ENCODE results near the gene ADD3. TPM values are rescaled to one million over a fixed set of nuclear protein-coding genes. Genes with fewer than 3 reads are reported as not detected.
A peak's percentile ranks its signal among the peaks of the same experiment; 100 is the strongest.
"Not testable (repeated sequence)": the region's sequence is repeated elsewhere in the genome, so short reads cannot be mapped to it uniquely, and the experiment has no call there.

The ADD3 gene
- total RNA-seq, 6 experiments from 2014 or later = 11.7 to 71.3 (median 16.2) TPM

DNA sequence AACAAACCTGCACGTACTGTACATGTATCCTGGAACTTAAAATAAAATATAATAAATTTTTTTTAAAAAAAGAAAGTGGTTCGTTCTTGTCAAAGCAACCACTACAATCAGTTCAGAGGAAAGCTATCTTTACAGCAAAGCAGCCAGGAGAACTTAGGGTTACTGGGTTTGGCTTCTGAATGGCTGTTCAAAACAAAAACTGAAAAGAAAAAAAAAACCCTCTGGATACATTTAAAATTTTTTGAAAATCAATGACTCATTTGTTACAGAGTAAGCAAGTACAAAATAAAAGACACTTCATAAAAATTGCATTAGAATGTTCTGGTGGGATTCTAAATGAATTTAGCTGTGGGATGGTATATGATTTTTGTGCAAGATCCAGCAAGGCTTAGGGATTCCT, 28.6 kb upstream of the ADD3 start:
- 67% methylated on average over 2 of the region's 2 CpGs for WGBS (ENCODE audit: insufficient coverage, low coverage, low lambda C conversion rate, missing lambda C conversion rate)
- no peak for ATAC-seq
- no peaks in the 10 kb centered on the region for H3K27me3 ChIP-seq
- H3K4me1 ChIP-seq = peaks cover 0 to 13% (median 0%) of the 10 kb centered on the region in 4 donors
- no peak overlapping the region for H3K27ac ChIP-seq
- TF ChIP-seq, protein P1, sequence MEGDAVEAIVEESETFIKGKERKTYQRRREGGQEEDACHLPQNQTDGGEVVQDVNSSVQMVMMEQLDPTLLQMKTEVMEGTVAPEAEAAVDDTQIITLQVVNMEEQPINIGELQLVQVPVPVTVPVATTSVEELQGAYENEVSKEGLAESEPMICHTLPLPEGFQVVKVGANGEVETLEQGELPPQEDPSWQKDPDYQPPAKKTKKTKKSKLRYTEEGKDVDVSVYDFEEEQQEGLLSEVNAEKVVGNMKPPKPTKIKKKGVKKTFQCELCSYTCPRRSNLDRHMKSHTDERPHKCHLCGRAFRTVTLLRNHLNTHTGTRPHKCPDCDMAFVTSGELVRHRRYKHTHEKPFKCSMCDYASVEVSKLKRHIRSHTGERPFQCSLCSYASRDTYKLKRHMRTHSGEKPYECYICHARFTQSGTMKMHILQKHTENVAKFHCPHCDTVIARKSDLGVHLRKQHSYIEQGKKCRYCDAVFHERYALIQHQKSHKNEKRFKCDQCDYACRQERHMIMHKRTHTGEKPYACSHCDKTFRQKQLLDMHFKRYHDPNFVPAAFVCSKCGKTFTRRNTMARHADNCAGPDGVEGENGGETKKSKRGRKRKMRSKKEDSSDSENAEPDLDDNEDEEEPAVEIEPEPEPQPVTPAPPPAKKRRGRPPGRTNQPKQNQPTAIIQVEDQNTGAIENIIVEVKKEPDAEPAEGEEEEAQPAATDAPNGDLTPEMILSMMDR (IDR thresholded peaks at IDR 0.05) = no peak
- TF ChIP-seq POLR2A (IDR thresholded peaks at IDR 0.05) = no peak
- H3K36me3 ChIP-seq = no peaks in the 10 kb centered on the region
- no peaks in the 10 kb centered on the region for H3K9me3 ChIP-seq
- DNase-seq = no peak
- no peak overlapping the region for H3K4me3 ChIP-seq
- intact Hi-C loops (cut with DNase I) = no loop called here

DNA sequence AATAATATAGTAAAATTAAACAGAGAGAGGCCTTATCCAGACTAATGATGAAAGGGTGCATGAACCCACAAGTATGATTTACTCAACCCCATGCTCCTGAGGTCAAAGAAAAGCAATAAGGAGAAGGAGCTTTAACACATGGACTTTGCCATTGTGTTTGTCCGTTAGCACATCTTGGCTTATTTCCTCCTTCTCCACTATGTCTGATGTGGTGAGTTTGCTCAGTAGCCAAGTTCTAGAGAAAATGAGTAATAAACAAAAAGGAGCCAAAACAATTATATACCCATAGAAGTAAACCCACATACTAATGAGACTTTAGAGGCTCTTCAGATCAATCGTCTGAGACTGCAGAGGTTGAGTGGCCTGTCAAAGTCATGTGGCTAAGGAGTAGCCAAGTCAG, 26.1 kb upstream of the ADD3 start:
- H3K9me3 ChIP-seq = no peaks in the 10 kb centered on the region
- no peak for ATAC-seq
- no peak for DNase-seq
- TF ChIP-seq, protein P1 (IDR thresholded peaks at IDR 0.05) = no peak
- TF ChIP-seq POLR2A (IDR thresholded peaks at IDR 0.05) = no peak
- WGBS (ENCODE audit: insufficient coverage, low coverage, low lambda C conversion rate, missing lambda C conversion rate) = 44% methylated on average over 2 of the region's 2 CpGs
- H3K4me3 ChIP-seq = no peak overlapping the region
- H3K4me1 ChIP-seq = peaks cover 0 to 2% (median 0%) of the 10 kb centered on the region in 4 donors
- no peaks in the 10 kb centered on the region for H3K36me3 ChIP-seq
- H3K27me3 ChIP-seq = no peaks in the 10 kb centered on the region
- H3K27ac ChIP-seq = peak overlapping the region in 1 of 3 donors; percentile 22
- intact Hi-C loops (cut with DNase I) = no loop called here

DNA sequence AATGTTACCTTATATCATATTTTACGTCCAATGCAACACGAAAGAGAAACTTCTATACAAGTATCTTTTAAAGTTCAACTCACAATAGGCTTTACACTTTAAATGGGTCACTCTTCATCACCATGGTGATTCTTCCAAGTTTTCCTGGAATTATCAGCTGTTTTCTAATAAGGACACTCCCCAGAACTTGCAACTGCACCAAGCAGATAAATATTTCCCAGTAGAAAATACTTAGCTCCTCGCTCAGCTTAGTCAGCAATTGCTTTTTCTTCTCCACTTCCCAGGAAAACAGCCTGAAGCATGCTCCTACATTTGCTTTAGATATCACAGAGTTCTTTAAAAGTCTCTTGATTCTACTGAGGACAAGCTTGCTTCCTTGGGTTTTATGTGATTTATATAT, 25.7 kb upstream of the ADD3 start:
- Histone ChIP-seq H3K4me3 (no peak overlapping the region), H3K27ac (peak overlapping the region in 1 of 3 donors; percentile 22), H3K36me3 (no peaks in the 10 kb centered on the region), H3K27me3 (no peaks in the 10 kb centered on the region), H3K4me1 (no peaks in the 10 kb centered on the region), H3K9me3 (no peaks in the 10 kb centered on the region)
- intact Hi-C loops (cut with DNase I) = no loop called here
- DNase-seq (no peak), ATAC-seq (peak; percentile 44 to 56 (median 52))
- TF ChIP-seq, protein P1 (IDR thresholded peaks at IDR 0.05) = no peak
- TF ChIP-seq POLR2A (IDR thresholded peaks at IDR 0.05) = no peak
- WGBS (ENCODE audit: insufficient coverage, low coverage, low lambda C conversion rate, missing lambda C conversion rate) = 63% methylated on average over 3 of the region's 3 CpGs

DNA sequence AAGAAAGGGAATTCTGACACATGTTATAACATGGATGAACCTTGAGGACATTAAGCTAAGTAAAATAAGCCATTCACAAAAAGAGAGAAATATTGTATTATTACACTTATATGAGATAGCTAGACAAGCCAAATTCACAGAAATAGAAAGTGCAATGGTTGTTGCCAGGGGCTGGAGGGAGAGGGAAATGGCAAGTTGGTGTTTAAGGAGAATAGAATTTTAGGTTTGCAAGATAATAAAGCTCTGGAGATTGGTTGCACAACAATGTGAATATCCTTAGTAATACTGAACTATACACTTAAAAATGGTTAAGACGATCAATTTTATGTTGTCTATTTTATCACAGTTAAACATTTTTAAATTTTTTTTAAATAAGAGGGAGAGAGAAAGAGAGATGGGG, 25.0 kb upstream of the ADD3 start:
- H3K27me3 ChIP-seq = no peaks in the 10 kb centered on the region
- H3K9me3 ChIP-seq = no peaks in the 10 kb centered on the region
- H3K36me3 ChIP-seq = no peaks in the 10 kb centered on the region
- TF ChIP-seq, protein P1 (IDR thresholded peaks at IDR 0.05) = no peak
- no peak for TF ChIP-seq POLR2A (IDR thresholded peaks at IDR 0.05)
- WGBS (ENCODE audit: insufficient coverage, low coverage, low lambda C conversion rate, missing lambda C conversion rate) = 23% methylated on average over 1 of the region's 1 CpG
- DNase-seq = no peak
- intact Hi-C loops (cut with DNase I) = no loop called here
- H3K4me1 ChIP-seq = no peaks in the 10 kb centered on the region
- no peak overlapping the region for H3K4me3 ChIP-seq
- no peak for ATAC-seq
- peak overlapping the region in 1 of 3 donors; percentile 0 for H3K27ac ChIP-seq

DNA sequence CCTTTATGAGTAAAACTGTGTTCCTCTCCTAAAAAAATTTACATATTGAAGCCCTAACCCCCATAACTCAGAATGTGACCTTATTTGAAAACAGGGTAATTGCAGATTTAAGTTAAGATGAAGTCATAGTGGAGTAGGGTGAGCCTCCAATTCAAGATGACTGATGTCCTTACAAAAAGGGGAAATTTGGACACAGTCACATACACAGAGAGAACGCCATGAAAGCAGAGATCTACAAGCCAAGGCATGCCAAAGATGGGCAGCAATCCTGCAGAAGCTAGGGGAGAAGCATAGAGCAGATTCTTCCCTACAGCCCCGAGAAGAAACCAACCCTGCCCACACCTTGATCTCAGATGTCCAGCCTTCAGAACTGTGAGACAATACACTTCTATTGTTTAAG, 23.8 kb upstream of the ADD3 start:
- Histone ChIP-seq H3K4me1 (no peaks in the 10 kb centered on the region), H3K4me3 (no peak overlapping the region), H3K27me3 (no peaks in the 10 kb centered on the region), H3K9me3 (no peaks in the 10 kb centered on the region), H3K27ac (no peak overlapping the region), H3K36me3 (no peaks in the 10 kb centered on the region)
- intact Hi-C loops (cut with DNase I) = no loop called here
- ATAC-seq (no peak), DNase-seq (no peak)
- TF ChIP-seq POLR2A (IDR thresholded peaks at IDR 0.05) = no peak
- TF ChIP-seq, protein P1 (IDR thresholded peaks at IDR 0.05) = no peak
- WGBS (ENCODE audit: insufficient coverage, low coverage, low lambda C conversion rate, missing lambda C conversion rate) = 80% methylated on average over 2 of the region's 2 CpGs

DNA sequence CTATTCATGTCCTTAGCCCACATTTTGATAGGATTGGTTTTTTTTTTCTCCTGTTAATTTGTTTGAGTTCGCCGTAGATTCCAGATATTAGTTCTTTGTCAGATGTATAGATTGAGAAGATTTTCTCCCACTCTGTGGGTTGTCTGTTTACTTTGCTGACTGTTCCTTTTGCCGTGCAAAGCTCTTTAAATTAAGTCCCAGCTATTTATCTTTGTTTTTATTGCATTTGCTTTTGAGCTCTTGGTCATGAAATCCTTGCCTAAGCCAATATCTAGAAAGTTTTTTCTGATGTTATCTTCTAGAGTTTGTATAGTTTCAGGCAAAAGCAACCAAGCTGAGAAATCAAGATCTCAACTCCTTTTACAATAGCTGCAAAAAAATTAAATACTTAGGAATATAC, 22.0 kb upstream of the ADD3 start:
- intact Hi-C loops (cut with DNase I); ATAC-seq; DNase-seq; H3K27me3 ChIP-seq; H3K4me1 ChIP-seq; H3K36me3 ChIP-seq; H3K27ac ChIP-seq; H3K9me3 ChIP-seq; H3K4me3 ChIP-seq: not testable (repeated sequence)
- WGBS (ENCODE audit: insufficient coverage, low coverage, low lambda C conversion rate, missing lambda C conversion rate) = 94% methylated on average over 3 of the region's 3 CpGs

Data from right lobe of liver (tissue), 6 donors.